Measurements from ENCODE around the gene LBHD2. TPM values are rescaled to one million over a fixed set of nuclear protein-coding genes. Genes with fewer than 3 reads are reported as not detected.
A peak's percentile ranks its signal among the peaks of the same experiment; 100 is the strongest.

The LBHD2 gene
- total and polyA plus RNA-seq, 4 donors = 0.47 to 0.53 TPM; not detected in 2

DNA sequence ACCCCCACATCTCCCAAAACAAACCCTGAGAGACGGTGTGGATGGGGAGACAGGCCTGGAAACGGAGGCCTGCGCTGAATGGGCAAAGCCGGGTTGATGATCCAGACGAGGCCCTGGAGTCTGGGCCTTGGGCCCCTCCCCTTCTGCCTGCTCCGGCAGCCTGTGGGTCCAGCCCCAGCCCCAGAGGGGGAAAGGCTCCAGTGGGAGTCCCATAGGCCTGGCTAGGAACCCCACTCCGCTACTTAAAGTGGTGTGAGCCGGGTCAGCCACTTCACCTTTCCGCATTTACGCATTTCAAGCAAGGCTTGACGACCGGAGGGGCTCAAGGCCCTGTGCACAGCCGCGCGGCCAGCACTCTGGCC lies 38.6 kb downstream of the LBHD2 start:
- Histone ChIP-seq H3K9me3 (ENCODE audit: control insufficient read depth in 4 of 4, low read length in 3 of 4) (no peaks in the 10 kb centered on the region), H3K4me1 (ENCODE audit: control insufficient read depth in 4 of 4, insufficient read depth in 4 of 4, low read length in 3 of 4) (peaks cover 24 to 48% (median 35%) of the 10 kb centered on the region in 4 donors), H3K27ac (ENCODE audit: low read depth in 1 of 2, low read length in 2 of 2) (peak overlapping the region; percentile 59 to 75), H3K27me3 (ENCODE audit: control insufficient read depth in 4 of 4, insufficient read depth in 4 of 4, low read length in 3 of 4) (no peaks in the 10 kb centered on the region), H3K9ac (ENCODE audit: low read depth in 1 of 2, low read length in 2 of 2) (no peak overlapping the region), H3K4me3 (ENCODE audit: low read depth in 1 of 3, low read length in 3 of 3) (no peak overlapping the region), H3K36me3 (ENCODE audit: control insufficient read depth in 4 of 4, insufficient read depth in 3 of 4, low read depth in 1 of 4, low read length in 3 of 4) (no peaks in the 10 kb centered on the region)
- DNase-seq (ENCODE audit: low spot score) = no peak
- TF ChIP-seq, protein P1, sequence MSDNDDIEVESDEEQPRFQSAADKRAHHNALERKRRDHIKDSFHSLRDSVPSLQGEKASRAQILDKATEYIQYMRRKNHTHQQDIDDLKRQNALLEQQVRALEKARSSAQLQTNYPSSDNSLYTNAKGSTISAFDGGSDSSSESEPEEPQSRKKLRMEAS (IDR thresholded peaks at IDR 0.05) = no peak
- TF ChIP-seq, protein P2, sequence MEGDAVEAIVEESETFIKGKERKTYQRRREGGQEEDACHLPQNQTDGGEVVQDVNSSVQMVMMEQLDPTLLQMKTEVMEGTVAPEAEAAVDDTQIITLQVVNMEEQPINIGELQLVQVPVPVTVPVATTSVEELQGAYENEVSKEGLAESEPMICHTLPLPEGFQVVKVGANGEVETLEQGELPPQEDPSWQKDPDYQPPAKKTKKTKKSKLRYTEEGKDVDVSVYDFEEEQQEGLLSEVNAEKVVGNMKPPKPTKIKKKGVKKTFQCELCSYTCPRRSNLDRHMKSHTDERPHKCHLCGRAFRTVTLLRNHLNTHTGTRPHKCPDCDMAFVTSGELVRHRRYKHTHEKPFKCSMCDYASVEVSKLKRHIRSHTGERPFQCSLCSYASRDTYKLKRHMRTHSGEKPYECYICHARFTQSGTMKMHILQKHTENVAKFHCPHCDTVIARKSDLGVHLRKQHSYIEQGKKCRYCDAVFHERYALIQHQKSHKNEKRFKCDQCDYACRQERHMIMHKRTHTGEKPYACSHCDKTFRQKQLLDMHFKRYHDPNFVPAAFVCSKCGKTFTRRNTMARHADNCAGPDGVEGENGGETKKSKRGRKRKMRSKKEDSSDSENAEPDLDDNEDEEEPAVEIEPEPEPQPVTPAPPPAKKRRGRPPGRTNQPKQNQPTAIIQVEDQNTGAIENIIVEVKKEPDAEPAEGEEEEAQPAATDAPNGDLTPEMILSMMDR (IDR thresholded peaks at IDR 0.05; ENCODE audit: low read depth, low read length, missing input control) = no peak
- peak; percentile 6 for TF ChIP-seq YY1 (IDR thresholded peaks at IDR 0.05)
- 56% methylated on average over 15 of the region's 15 CpGs for WGBS

DNA sequence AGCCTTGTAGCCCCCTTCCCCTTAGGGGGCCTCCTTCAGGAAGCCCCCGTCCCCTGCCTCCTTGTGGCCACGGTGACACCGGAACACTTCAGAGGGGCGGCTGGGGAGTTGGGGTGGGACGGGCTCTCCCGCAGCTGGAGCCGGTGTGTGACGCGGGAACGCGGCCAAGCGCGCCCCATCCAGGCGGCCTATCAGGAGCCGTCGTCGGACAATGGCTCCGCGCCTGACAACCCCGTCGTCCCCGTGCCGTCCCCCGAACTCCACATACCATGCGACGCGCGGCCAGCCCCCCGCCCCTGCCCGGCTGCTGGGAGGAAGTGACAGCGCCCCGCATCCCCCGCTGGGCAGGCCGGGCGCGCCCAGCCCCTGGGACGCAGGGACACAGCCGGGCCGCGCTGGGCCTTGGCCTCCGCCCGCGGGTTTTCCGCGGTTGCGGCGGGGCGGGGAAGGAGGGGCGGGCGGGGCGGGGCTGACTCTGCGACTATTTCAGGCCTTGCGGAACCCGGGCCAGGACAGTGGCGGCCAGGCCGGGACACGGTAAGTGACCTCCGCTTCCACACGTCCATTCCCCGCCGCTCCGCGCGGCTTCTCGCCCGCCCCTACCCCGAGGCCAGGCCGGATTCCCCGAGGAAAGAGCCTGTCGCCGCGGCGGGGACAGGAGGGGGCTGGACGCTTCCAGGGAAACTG lies 39.1 kb downstream of the LBHD2 start, which contains the start of gene TNFAIP2:
Gene TNFAIP2, plus strand, starts transcription at position 515 of the 687 bp plus-strand sequence. CDS start 2,997 bp downstream, outside the sequence.
- DNase-seq (ENCODE audit: low spot score) = no peak
- no peaks in the 10 kb centered on the region for H3K36me3 ChIP-seq (ENCODE audit: control insufficient read depth in 4 of 4, insufficient read depth in 3 of 4, low read depth in 1 of 4, low read length in 3 of 4)
- H3K4me1 ChIP-seq (ENCODE audit: control insufficient read depth in 4 of 4, insufficient read depth in 4 of 4, low read length in 3 of 4) = peaks cover 24 to 52% (median 39%) of the 10 kb centered on the region in 4 donors
- no peaks in the 10 kb centered on the region for H3K27me3 ChIP-seq (ENCODE audit: control insufficient read depth in 4 of 4, insufficient read depth in 4 of 4, low read length in 3 of 4)
- no peaks in the 10 kb centered on the region for H3K9me3 ChIP-seq (ENCODE audit: control insufficient read depth in 4 of 4, low read length in 3 of 4)
- 8% methylated on average over 74 of the region's 74 CpGs for WGBS
- TF ChIP-seq, protein P3, sequence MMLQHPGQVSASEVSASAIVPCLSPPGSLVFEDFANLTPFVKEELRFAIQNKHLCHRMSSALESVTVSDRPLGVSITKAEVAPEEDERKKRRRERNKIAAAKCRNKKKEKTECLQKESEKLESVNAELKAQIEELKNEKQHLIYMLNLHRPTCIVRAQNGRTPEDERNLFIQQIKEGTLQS (IDR thresholded peaks at IDR 0.05) = no peak
- peak; percentile 10 for TF ChIP-seq YY1 (IDR thresholded peaks at IDR 0.05)
- peak within 1 kb of the TSS in 2 of 3 donors; percentile 5 to 49 for H3K4me3 ChIP-seq (ENCODE audit: low read depth in 1 of 3, low read length in 3 of 3)
- H3K9ac ChIP-seq (ENCODE audit: low read depth in 1 of 2, low read length in 2 of 2) = peak within 1 kb of the TSS in 1 of 2 donors; percentile 27
- H3K27ac ChIP-seq (ENCODE audit: low read depth in 1 of 2, low read length in 2 of 2) = peak within 1 kb of the TSS; percentile 59 to 75

DNA sequence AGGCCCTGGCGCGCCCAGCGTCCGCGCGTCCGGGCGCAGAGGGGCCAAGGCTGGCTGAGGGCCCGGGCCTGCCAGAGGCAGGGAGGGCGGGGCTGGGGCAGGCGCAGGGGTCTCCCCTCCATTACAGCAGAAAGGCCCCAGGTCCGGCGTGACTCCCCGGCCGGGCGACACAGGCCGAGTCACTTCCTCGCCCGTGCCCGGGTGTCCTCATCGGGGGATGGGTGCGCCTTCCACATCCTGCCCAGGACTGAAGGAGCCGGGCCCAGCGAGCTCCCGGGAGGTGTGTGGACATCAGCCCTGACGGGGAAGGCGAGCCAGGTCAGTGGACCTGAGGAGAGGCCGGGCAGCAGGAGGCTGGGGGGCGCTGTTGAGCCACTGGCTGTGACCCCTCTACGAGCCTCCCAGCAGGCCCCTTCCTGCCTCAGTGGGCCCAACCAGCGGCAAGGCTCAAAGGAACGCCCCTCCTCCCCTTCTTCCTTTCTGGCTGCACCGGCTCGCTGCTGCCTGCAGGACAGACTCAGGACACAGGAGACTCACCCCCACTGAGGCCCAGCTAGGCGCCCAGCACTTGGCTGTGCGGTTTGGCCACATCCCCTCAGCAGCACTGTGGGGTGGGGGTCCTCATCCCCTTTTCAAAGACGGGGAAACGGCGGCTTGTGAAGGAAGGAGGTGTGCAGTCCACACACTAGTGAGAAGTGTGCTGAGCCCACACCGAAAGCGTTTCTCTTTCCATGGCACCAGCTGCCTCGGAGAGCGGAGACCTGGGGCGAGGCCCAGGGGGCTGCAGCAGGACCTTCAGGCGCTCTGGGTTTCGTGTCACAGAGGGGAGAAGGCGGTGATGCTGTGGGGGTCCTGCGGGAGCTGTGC lies 39.9 kb downstream of the LBHD2 start:
- peak overlapping the region; percentile 52 to 75 for H3K27ac ChIP-seq (ENCODE audit: low read depth in 1 of 2, low read length in 2 of 2)
- H3K9me3 ChIP-seq (ENCODE audit: control insufficient read depth in 4 of 4, low read length in 3 of 4) = no peaks in the 10 kb centered on the region
- peaks cover 23 to 56% (median 41%) of the 10 kb centered on the region in 4 donors for H3K4me1 ChIP-seq (ENCODE audit: control insufficient read depth in 4 of 4, insufficient read depth in 4 of 4, low read length in 3 of 4)
- no peaks in the 10 kb centered on the region for H3K27me3 ChIP-seq (ENCODE audit: control insufficient read depth in 4 of 4, insufficient read depth in 4 of 4, low read length in 3 of 4)
- no peak for DNase-seq (ENCODE audit: low spot score)
- WGBS = 28% methylated on average over 48 of the region's 48 CpGs
- TF ChIP-seq, protein P3 (IDR thresholded peaks at IDR 0.05) = no peak
- peak; percentile 6 to 12 for TF ChIP-seq RAD21 (IDR thresholded peaks at IDR 0.05)
- H3K36me3 ChIP-seq (ENCODE audit: control insufficient read depth in 4 of 4, insufficient read depth in 3 of 4, low read depth in 1 of 4, low read length in 3 of 4) = no peaks in the 10 kb centered on the region
- H3K9ac ChIP-seq (ENCODE audit: low read depth in 1 of 2, low read length in 2 of 2) = peak overlapping the region in 1 of 2 donors; percentile 27
- H3K4me3 ChIP-seq (ENCODE audit: low read depth in 1 of 3, low read length in 3 of 3) = peak overlapping the region in 2 of 3 donors; percentile 5 to 49
